IPS-NIHi11 (cell line): ENCODE results near the gene CABCOCO1.
A peak's percentile ranks its signal among the peaks of the same experiment; 100 is the strongest.

Experiments used
- DNase-seq: peaks from one replicate; pipeline ENCODE4 v3.0.0; 2012; ENCODE audit warnings: mixed read lengths, low spot score

CABCOCO1 gene

GRCh38 chr10:61785473-61786105, 122.9 kb downstream of the CABCOCO1 start:
- DNase-seq = no peak

GRCh38 chr10:61786728-61787127, 124.0 kb downstream of the CABCOCO1 start:
- no peak for DNase-seq

- no peak for DNase-seq
Measured at GRCh38 chr10:61787170-61787569, 124.4 kb downstream of the CABCOCO1 start.

- DNase-seq = no peak
Measured at GRCh38 chr10:61789031-61789430, 126.3 kb downstream of the CABCOCO1 start.

- no peak for DNase-seq
Measured at GRCh38 chr10:61791216-61791615, 128.5 kb downstream of the CABCOCO1 start.

- no peak for DNase-seq
Measured at GRCh38 chr10:61792097-61792716, 129.5 kb downstream of the CABCOCO1 start.

- no peak for DNase-seq
Measured at GRCh38 chr10:61792921-61793320, 130.2 kb downstream of the CABCOCO1 start.

GRCh38 chr10:61793760-61794703, 131.3 kb downstream of the CABCOCO1 start:
- no peak for DNase-seq

- DNase-seq = no peak
Measured at GRCh38 chr10:61795147-61795546, 132.4 kb downstream of the CABCOCO1 start.

GRCh38 chr10:61795551-61795950, 132.8 kb downstream of the CABCOCO1 start:
- peak; percentile 44 for DNase-seq

GRCh38 chr10:61796785-61797184, 134.1 kb downstream of the CABCOCO1 start:
- DNase-seq = no peak

- no peak for DNase-seq
Measured at GRCh38 chr10:61797304-61798153, 134.8 kb downstream of the CABCOCO1 start.

- no peak for DNase-seq
Measured at GRCh38 chr10:61798713-61799112, 136.0 kb downstream of the CABCOCO1 start.

GRCh38 chr10:61801484-61801883, 138.8 kb downstream of the CABCOCO1 start:
- no peak for DNase-seq

- no peak for DNase-seq
Measured at GRCh38 chr10:61803269-61803668, 140.5 kb downstream of the CABCOCO1 start.

- DNase-seq = no peak
Measured at GRCh38 chr10:61804414-61804813, 141.7 kb downstream of the CABCOCO1 start.

- DNase-seq = no peak
Measured at GRCh38 chr10:61805091-61805490, 142.4 kb downstream of the CABCOCO1 start.

GRCh38 chr10:61810263-61810662, 147.5 kb downstream of the CABCOCO1 start:
- no peak for DNase-seq

- no peak for DNase-seq
Measured at GRCh38 chr10:61812052-61812721, 149.5 kb downstream of the CABCOCO1 start.

- DNase-seq = no peak
Measured at GRCh38 chr10:61812920-61813319, 150.2 kb downstream of the CABCOCO1 start.

GRCh38 chr10:61814160-61814559, 151.4 kb downstream of the CABCOCO1 start:
- no peak for DNase-seq
